Fibroblast of mammary gland (primary cell): ENCODE results near the gene TRMT2A.

ENCODE experiments used
- DNase-seq: peaks from one replicate; pipeline ENCODE4 v3.0.0-alpha.2; 2010; ENCODE audit warnings: low read depth
- H3K4me3 ChIP-seq: 2 replicates; pipeline ENCODE4 v1.5.1; 2011; ENCODE audit warnings: low read depth, mild to moderate bottlenecking, low read length, moderate library complexity; ENCODE audit not compliant: control insufficient read depth
- TF ChIP-seq, protein P1 (sequence below): conservative IDR thresholded peaks from 2 replicates; pipeline ENCODE4 v1.5.1; 2011; ENCODE audit warnings: low read depth, low read length, inconsistent platforms; ENCODE audit not compliant: control insufficient read depth, insufficient read depth

The TRMT2A gene

DNA sequence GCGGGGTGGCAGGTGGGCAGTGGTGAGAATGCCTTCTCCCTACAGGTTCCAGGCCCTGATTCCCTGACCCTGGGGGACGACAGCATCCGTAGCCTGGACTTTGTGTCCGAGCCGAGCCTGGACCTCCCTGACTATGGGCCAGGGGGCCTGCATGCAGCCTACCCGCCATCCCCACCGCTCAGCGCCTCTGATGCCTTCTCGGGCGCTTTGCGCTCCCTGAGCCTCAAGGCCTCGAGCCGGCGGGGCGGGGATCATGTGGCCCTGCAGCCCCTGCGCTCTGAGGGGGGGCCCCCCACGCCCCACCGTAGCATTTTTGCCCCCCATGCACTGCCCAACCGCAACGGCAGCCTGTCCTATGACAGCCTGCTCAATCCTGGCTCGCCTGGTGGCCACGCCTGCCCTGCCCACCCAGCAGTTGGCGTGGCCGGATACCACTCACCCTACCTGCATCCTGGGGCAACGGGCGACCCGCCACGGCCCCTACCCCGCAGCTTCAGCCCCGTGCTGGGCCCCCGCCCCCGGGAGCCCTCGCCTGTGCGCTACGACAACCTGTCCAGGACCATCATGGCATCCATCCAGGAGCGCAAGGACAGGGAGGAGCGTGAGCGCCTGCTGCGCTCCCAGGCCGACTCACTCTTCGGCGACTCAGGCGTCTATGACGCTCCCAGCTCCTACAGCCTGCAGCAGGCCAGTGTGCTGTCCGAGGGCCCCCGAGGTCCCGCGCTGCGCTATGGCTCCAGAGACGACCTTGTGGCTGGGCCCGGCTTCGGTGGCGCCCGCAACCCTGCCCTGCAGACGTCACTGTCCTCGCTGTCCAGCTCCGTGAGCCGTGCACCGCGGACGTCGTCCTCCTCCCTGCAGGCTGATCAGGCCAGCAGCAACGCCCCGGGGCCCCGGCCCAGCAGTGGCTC, 25.9 kb upstream of the TRMT2A start:
- no peak for DNase-seq
- H3K4me3 ChIP-seq: no peak overlapping the region
- TF ChIP-seq, protein P1, sequence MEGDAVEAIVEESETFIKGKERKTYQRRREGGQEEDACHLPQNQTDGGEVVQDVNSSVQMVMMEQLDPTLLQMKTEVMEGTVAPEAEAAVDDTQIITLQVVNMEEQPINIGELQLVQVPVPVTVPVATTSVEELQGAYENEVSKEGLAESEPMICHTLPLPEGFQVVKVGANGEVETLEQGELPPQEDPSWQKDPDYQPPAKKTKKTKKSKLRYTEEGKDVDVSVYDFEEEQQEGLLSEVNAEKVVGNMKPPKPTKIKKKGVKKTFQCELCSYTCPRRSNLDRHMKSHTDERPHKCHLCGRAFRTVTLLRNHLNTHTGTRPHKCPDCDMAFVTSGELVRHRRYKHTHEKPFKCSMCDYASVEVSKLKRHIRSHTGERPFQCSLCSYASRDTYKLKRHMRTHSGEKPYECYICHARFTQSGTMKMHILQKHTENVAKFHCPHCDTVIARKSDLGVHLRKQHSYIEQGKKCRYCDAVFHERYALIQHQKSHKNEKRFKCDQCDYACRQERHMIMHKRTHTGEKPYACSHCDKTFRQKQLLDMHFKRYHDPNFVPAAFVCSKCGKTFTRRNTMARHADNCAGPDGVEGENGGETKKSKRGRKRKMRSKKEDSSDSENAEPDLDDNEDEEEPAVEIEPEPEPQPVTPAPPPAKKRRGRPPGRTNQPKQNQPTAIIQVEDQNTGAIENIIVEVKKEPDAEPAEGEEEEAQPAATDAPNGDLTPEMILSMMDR: no peak

DNA sequence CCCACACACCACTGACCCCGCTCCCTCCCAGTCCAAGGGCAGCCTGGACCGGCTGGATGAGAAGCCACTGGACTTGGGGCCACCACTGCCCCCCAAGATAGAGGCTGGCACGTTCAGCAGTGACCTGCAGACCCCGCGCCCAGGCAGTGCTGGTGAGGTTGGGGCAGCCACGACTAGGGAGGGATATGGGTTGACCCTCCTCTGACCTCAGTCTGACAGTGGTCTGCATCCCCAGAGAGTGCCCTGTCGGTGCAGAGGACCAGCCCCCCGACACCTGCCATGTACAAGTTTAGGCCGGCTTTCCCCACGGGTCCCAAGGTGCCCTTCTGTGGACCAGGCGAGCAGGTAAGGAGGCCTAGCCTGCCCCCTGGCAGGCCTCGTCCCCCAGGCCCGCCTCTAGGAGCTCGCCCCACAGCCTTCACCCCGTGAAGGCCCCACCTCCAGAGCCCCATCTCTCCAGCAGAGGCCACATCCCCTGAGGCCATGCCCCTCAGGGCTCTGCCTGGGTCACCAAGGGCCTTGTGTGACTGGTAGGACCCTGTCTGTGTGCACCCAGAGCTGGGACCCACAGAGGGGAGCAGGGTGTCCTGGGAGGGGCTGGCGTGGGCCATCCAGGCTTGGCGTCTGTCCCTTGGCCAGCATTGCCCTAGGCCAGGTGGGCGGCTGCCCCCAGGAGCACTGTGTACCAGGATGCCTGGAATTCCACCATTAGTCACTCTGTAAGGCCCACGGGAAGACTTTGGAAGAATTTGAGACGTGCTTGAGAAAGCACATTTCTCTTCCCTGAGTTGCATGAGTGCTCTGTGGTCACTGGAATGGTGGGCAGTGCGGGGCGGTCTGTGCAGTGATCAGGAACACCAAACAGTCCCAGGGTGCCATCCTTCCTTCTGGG, 24.4 kb upstream of the TRMT2A start:
- TF ChIP-seq, protein P1: no peak
- peak; percentile 70 for DNase-seq
- H3K4me3 ChIP-seq: no peak overlapping the region

DNA sequence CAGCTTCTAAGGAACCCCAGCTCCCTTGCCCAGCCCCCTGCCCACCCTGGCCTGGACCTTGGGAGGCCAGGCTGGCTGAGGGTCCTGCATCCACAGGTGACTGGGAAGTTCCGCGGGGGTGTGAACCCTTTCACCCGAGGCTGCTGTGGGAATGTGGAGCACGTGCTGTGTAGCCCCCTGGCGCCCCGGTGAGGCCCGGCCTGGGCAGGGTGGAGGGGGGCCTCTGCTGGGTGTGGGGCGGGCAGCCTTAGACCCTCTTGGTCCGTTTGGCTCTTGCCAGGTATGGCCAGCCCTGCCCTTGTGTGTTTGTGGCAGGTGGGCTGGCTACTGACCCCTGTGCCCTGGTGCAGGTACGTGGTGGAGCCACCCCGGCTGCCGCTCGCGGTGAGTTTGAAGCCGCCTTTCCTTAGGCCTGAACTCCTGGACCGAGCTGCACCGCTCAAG, 23.5 kb upstream of the TRMT2A start:
- H3K4me3 ChIP-seq: no peak overlapping the region
- no peak for DNase-seq
- TF ChIP-seq, protein P1: no peak

DNA sequence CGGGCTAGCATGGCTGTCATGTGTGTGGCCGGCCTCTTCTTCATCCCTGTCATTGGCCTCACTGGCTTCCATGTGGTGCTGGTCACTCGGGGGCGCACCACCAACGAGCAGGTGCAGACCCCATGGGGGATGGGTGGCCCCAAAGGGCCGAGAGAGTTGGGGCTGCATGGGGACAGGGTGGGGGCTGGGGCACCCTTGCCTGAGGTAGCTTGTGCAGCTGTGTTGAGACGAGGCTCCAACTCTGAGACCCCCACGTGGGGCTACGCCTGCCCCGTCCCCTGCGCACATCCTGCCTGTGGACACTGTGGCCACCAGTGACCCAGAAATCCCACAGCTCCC, 23.1 kb upstream of the TRMT2A start:
- TF ChIP-seq, protein P1: no peak
- H3K4me3 ChIP-seq: no peak overlapping the region
- no peak for DNase-seq

DNA sequence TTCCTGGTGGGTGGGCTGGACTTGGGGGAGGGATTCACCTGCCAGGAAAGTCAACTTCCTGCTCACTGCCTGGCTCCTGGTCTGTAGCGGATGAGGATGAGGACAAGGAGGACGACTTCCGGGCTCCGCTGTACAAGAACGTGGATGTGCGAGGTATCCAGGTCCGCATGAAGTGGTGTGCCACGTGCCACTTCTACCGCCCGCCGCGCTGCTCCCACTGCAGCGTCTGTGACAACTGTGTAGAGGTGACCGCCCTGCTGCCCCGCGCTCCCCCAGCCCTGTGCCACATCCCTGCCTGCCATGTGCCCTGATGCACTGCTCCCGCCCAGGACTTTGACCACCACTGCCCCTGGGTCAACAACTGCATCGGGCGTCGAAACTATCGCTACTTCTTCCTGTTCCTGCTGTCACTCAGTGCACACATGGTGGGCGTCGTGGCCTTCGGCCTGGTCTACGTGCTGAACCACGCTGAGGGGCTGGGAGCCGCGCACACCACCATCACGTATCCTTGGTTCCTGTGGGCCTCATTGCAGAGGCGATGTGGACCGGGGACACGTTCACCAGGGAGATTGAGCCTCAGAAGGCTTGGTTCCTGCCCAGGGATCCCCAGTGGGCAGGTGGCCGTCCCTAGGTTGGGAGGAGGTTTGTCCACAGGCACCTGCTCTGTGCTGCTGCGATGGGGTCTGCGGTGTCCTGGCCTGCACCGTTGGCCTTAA, 22.5 kb upstream of the TRMT2A start:
- H3K4me3 ChIP-seq: no peak overlapping the region
- TF ChIP-seq, protein P1: no peak
- DNase-seq: no peak

DNA sequence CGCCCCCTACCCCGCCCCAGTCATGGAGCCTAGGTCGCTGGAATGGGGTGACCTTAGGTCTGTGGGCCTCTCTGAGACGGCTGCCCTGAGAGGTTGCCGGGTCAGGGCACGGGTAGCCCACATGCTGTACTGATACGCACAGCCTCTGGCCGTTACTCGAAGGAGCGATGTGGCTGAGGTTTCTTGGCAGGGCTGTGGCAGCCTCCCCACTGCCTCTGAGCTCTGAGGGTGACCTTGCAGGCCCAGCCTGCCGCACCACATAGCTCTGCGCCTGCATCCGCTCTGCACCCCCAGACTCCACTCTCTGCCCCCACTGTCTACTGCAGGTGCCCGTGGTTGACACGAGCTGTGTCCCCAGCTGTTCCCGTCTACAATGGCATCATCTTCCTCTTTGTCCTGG, 21.8 kb upstream of the TRMT2A start:
- TF ChIP-seq, protein P1: no peak
- DNase-seq: no peak
- H3K4me3 ChIP-seq: no peak overlapping the region
